OCI-LY7 (cell line): ENCODE measurements around the gene YBX3. TPM values are rescaled to one million over a fixed set of nuclear protein-coding genes. Genes with fewer than 3 reads are reported as not detected.
A peak's percentile ranks its signal among the peaks of the same experiment; 100 is the strongest.

Experiments
- BruUV-seq: library from RNA; stranded (reverse); fragments of 400-500 nt; replicated peaks from 2 replicates; lab custom pipeline; 2021; lab: Mats Ljungman, UMichigan
- CTCF ChIA-PET: fragments of 300-600 bp; sonication (Branson Sonifier 250); formaldehyde crosslinking; loops from one replicate; lab custom pipeline; 2022; ENCODE audit warnings: antibody characterized with exemption; ENCODE audit not compliant: unreplicated experiment; lab: Charles Lee
- POLR2A ChIA-PET: fragments of 300-600 bp; sonication (Branson Sonifier 250); formaldehyde crosslinking; loops from one replicate; lab custom pipeline; 2022; ENCODE audit warnings: antibody characterized with exemption; lab: Charles Lee
- DNase-seq: peaks from one replicate; pipeline ENCODE4 v3.0.0-alpha.2; 2015; ENCODE audit warnings: low spot score
- H2AFZ ChIP-seq: fragments of 200-600 bp; sonication (generic), shearing (Covaris generic); 2 replicates; pipeline ENCODE4 v1.6.1; 2014; ENCODE audit warnings: mild to moderate bottlenecking, antibody characterized with exemption, low read length, moderate library complexity
- H3K27ac ChIP-seq: fragments of 200-600 bp; sonication (generic); 2 replicates; pipeline ENCODE4 v1.5.1; 2014; ENCODE audit warnings: mixed run types, low read depth, mild to moderate bottlenecking, moderate library complexity, low read length, inconsistent platforms; ENCODE audit not compliant: poor library complexity, severe bottlenecking
- H3K36me3 ChIP-seq: fragments of 200-600 bp; sonication (generic); 2 replicates; pipeline ENCODE4 v1.6.1; 2014; ENCODE audit warnings: mild to moderate bottlenecking, antibody characterized with exemption, low read length, moderate library complexity, mixed read lengths; ENCODE audit not compliant: insufficient read depth
- H3K4me1 ChIP-seq: fragments of 200-600 bp; sonication (generic); 2 replicates; pipeline ENCODE4 v1.5.1; 2014; ENCODE audit warnings: mild to moderate bottlenecking, low read length; ENCODE audit not compliant: insufficient read depth, poor library complexity, severe bottlenecking
- H3K4me2 ChIP-seq: fragments of 200-600 bp; sonication (generic); 2 replicates; pipeline ENCODE4 v1.6.1; 2014; ENCODE audit warnings: mild to moderate bottlenecking, low read length
- H3K4me3 ChIP-seq: fragments of 200-600 bp; sonication (generic); 2 replicates; pipeline ENCODE4 v1.5.1; 2014; ENCODE audit warnings: mild to moderate bottlenecking, low read depth, low read length; ENCODE audit not compliant: poor library complexity, severe bottlenecking
- H3K79me2 ChIP-seq: fragments of 200-600 bp; sonication (generic); 2 replicates; pipeline ENCODE4 v1.6.1; 2016; ENCODE audit warnings: low read depth, mild to moderate bottlenecking, low read length, moderate library complexity, mixed read lengths; ENCODE audit not compliant: insufficient read depth
- H3K9me2 ChIP-seq: fragments of 200-600 bp; sonication (generic); 2 replicates; pipeline ENCODE4 v1.6.1; 2016; ENCODE audit warnings: mild to moderate bottlenecking, low read length, mixed read lengths; ENCODE audit not compliant: insufficient read depth
- H3K9me3 ChIP-seq: fragments of 200-600 bp; sonication (generic); 2 replicates; pipeline ENCODE4 v1.6.1; 2014; ENCODE audit warnings: mild to moderate bottlenecking, mixed run types, low read length, mixed read lengths
- H4K20me1 ChIP-seq: fragments of 200-600 bp; sonication (generic); 2 replicates; pipeline ENCODE4 v1.6.1; 2014; ENCODE audit warnings: mild to moderate bottlenecking, antibody characterized with exemption, low read length, moderate library complexity, mixed read lengths; ENCODE audit not compliant: insufficient read depth
- EZH2phosphoT487 ChIP-seq: fragments of 200-600 bp; sonication (generic); IDR thresholded peaks from 2 replicates; pipeline ENCODE4 v1.6.1; 2018; ENCODE audit warnings: low read depth, borderline replicate concordance, mild to moderate bottlenecking, mixed run types, antibody characterized with exemption, low read length, moderate library complexity, mixed read lengths
- intact Hi-C: fragments of 100-400 bp; cut with micrococcal nuclease; formaldehyde crosslinking; loops from one replicate; pipeline ENCODE4 v1.10.0; 2022; ENCODE audit not compliant: unreplicated experiment
- total RNA-seq, 2 experiments: library from RNA; depleted of rRNA in 1 of 2; stranded (reverse); fragments of >200 nt in 1 of 2; shearing (Covaris generic) in 1 of 2; gene quantifications; 2 replicates each; pipeline ENCODE4 v1.2.3, GENCODE V29; 2014 to 2022
- TF ChIP-seq, protein P1 (sequence below): fragments of 200-600 bp; sonication (generic); conservative IDR thresholded peaks from 2 replicates; pipeline ENCODE4 v1.5.1; 2014; ENCODE audit warnings: mild to moderate bottlenecking, antibody characterized with exemption, low read length, moderate library complexity, mixed read lengths

YBX3 gene
- total RNA-seq, 2 experiments from 2014 or later = 97.5 to 223 TPM

- H3K4me1 ChIP-seq = peaks cover 3% of the 10 kb centered on the region
- no peak for TF ChIP-seq EZH2phosphoT487
- no peak for DNase-seq
- H3K9me2 ChIP-seq = no peaks in the 10 kb centered on the region
- H4K20me1 ChIP-seq = no peaks in the 10 kb centered on the region
- no peak overlapping the region for H3K4me2 ChIP-seq
- peak overlapping the region; percentile 19; the same call in 1 of the 2 replicates for H2AFZ ChIP-seq
- BruUV-seq = no TSS peak
- no peaks in the 10 kb centered on the region for H3K79me2 ChIP-seq
- no peaks in the 10 kb centered on the region for H3K36me3 ChIP-seq
- H3K9me3 ChIP-seq = 0 out of 2 replicates have a peak, but pooled peaks cover 8% of the 10 kb centered on the region
- intact Hi-C loops = no loop called here
- H3K27ac ChIP-seq = no peak overlapping the region
- ChIA-PET CTCF (no interaction called here), POLR2A (interaction anchor here (0.7 to 2.8 kb wide), 5 partner anchors 8 to 353 kb away, joined by 3 to 15 read pairs (median 4); no protein-coding TSS in a partner anchor)
- no peak overlapping the region for H3K4me3 ChIP-seq
Observed at GRCh38 chr12:10667581-10667980, 55.5 kb downstream of the YBX3 start.

DNA sequence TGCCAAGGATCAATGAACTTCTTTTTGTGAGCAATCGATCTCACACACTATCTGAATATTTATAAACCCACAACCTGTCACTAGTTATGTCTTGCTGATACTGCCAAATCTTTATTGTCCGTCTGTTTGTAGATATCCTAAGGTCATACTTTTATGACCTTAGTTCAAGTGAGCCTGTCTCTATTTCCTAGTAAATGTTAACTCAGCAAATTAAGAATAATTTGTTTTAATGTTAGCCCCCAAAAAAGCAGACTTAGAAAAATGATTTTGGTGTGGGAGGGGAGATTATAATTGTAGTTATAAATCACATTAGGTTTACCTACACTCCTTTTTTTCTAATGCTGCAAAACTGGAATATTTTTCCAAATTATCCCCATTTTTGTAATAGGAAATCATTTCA lies 58.6 kb downstream of the YBX3 start:
- no peaks in the 10 kb centered on the region for H3K36me3 ChIP-seq
- CTCF ChIA-PET = no interaction called here
- intact Hi-C loops = no loop called here
- no peak overlapping the region for H3K27ac ChIP-seq
- no peaks in the 10 kb centered on the region for H3K4me1 ChIP-seq
- no peaks in the 10 kb centered on the region for H4K20me1 ChIP-seq
- H3K4me2 ChIP-seq = no peak overlapping the region
- POLR2A ChIA-PET = no interaction called here
- no peak overlapping the region for H2AFZ ChIP-seq
- 0 out of 2 replicates have a peak, but pooled peaks cover 8% of the 10 kb centered on the region for H3K9me3 ChIP-seq
- H3K79me2 ChIP-seq = no peaks in the 10 kb centered on the region
- no peaks in the 10 kb centered on the region for H3K9me2 ChIP-seq
- no TSS peak for BruUV-seq
- no peak overlapping the region for H3K4me3 ChIP-seq
- TF ChIP-seq, protein P1, sequence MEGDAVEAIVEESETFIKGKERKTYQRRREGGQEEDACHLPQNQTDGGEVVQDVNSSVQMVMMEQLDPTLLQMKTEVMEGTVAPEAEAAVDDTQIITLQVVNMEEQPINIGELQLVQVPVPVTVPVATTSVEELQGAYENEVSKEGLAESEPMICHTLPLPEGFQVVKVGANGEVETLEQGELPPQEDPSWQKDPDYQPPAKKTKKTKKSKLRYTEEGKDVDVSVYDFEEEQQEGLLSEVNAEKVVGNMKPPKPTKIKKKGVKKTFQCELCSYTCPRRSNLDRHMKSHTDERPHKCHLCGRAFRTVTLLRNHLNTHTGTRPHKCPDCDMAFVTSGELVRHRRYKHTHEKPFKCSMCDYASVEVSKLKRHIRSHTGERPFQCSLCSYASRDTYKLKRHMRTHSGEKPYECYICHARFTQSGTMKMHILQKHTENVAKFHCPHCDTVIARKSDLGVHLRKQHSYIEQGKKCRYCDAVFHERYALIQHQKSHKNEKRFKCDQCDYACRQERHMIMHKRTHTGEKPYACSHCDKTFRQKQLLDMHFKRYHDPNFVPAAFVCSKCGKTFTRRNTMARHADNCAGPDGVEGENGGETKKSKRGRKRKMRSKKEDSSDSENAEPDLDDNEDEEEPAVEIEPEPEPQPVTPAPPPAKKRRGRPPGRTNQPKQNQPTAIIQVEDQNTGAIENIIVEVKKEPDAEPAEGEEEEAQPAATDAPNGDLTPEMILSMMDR = no peak
- TF ChIP-seq EZH2phosphoT487 = no peak
- DNase-seq = no peak

- POLR2A ChIA-PET = no interaction called here
- no peak for DNase-seq
- intact Hi-C loops = no loop called here
- no peak for TF ChIP-seq EZH2phosphoT487
- TF ChIP-seq, protein P1 = no peak
- no peak overlapping the region for H3K27ac ChIP-seq
- no peak overlapping the region for H3K4me3 ChIP-seq
- no TSS peak for BruUV-seq
- 0 out of 2 replicates have a peak, but pooled peaks cover 8% of the 10 kb centered on the region for H3K9me3 ChIP-seq
- H2AFZ ChIP-seq = no peak overlapping the region
- H3K79me2 ChIP-seq = no peaks in the 10 kb centered on the region
- no peaks in the 10 kb centered on the region for H3K36me3 ChIP-seq
- H3K9me2 ChIP-seq = no peaks in the 10 kb centered on the region
- H4K20me1 ChIP-seq = no peaks in the 10 kb centered on the region
- CTCF ChIA-PET = no interaction called here
- no peak overlapping the region for H3K4me2 ChIP-seq
- H3K4me1 ChIP-seq = no peaks in the 10 kb centered on the region
Observed at GRCh38 chr12:10663869-10664268, 59.3 kb downstream of the YBX3 start.
